ENCODE data around the gene XYLT1.

The XYLT1 gene

DNA sequence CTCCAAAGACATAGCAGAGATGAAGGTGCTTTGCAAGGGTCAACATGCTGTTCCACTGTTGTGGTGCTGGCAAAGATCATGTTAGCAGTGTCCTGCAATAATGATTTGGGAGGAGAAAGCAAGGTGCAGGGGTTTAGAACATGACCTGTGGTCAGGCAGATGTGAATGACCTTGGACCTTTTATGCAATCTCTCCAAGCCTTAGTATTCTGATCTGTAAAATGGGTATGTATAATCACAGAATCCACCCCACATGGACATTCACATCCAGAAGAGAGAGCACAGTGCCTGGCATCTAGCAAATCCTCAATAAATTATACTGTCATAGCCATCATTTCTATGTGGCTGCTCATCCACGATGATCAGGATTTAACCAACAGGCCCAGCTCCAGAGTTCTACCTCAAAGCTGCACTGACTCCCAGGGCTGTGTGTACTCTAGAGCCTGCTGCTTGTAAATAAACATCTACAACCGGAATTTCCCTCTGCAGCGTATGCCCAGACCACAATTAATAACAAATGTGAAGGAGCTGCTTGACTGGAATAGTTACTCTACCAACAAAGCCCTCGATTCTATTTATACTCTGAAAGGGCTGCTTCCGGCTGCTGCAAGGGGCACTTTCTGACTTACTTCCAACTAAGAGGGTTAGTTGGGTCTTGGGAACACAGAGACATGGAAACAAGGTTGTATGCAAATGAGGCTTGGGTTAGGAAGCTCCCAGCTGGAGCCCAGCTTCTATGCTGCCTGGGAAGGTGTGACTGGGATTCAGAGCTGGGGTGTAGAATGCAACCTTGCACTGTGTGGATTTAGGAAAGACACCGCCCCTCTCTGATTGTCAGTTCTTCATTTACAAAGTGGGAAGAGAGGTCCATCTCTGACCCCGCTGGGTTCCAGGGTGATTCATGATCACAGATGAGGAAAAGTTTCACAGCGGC, 265.2 kb downstream of the XYLT1 start:
- no peak overlapping the region for H3K4me3 ChIP-seq (ENCODE audit: low read length)
- DNase-seq (ENCODE audit: low read depth), result peak; percentile 92
- no peak for TF ChIP-seq CTCF (conservative IDR thresholded peaks at IDR 0.05; ENCODE audit: low read length)

- DNase-seq (ENCODE audit: low read depth), result no peak
- TF ChIP-seq CTCF (conservative IDR thresholded peaks at IDR 0.05; ENCODE audit: low read length), result no peak
- no peak overlapping the region for H3K4me3 ChIP-seq (ENCODE audit: low read length)
These were observed 266.1 kb downstream of the XYLT1 start for GRCh38 chr16:17204644-17205043.

GRCh38 chr16:17204206-17204605, 266.6 kb downstream of the XYLT1 start:
- H3K4me3 ChIP-seq (ENCODE audit: low read length), result no peak overlapping the region
- no peak for TF ChIP-seq CTCF (conservative IDR thresholded peaks at IDR 0.05; ENCODE audit: low read length)
- no peak for DNase-seq (ENCODE audit: low read depth)

DNA sequence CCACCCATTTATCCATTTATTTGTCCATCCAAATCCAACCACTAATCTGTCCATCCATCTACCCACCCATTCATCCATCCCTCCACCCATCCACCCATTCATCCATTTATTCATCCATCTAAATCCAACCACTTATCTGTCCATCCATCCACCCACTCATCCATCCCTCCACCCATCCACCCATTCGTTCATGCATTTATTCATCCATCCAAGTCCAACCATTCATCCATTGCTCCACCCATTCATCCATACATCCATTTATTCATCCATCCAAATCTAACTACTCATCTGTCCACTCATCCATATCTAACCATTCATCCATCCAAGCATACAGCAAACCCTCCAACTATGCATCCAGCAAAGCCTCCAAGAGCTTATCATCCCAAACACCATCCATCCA, 267.3 kb downstream of the XYLT1 start:
- no peak for DNase-seq (ENCODE audit: low read depth)
- TF ChIP-seq CTCF (conservative IDR thresholded peaks at IDR 0.05; ENCODE audit: low read length), result no peak
- H3K4me3 ChIP-seq (ENCODE audit: low read length), result no peak overlapping the region

GRCh38 chr16:17199135-17199534, 271.6 kb downstream of the XYLT1 start:
- DNase-seq (ENCODE audit: low read depth), result no peak
- no peak overlapping the region for H3K4me3 ChIP-seq (ENCODE audit: low read length)
- TF ChIP-seq CTCF (conservative IDR thresholded peaks at IDR 0.05; ENCODE audit: low read length), result no peak

DNA sequence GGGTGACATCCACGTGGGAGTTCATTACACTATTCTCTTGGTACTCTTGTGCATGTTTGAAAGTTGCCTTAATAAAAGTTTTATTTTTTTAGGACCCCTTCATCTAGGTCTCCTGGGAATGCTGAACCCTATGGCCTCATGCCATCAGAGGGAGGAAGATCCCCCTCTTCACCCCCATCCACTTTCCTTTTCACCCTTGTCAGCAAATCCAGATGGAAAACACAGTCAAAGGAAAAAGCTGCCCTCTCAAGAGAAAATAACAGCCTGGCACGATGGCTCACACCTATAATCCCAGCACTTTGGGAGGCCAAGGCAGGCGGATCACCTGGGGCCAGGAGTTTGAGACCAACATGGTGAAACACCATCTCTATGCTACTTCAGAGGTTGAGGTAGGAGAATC, 274.2 kb downstream of the XYLT1 start:
- no peak for TF ChIP-seq CTCF (conservative IDR thresholded peaks at IDR 0.05; ENCODE audit: low read length)
- no peak overlapping the region for H3K4me3 ChIP-seq (ENCODE audit: low read length)
- DNase-seq (ENCODE audit: low read depth), result no peak

DNA sequence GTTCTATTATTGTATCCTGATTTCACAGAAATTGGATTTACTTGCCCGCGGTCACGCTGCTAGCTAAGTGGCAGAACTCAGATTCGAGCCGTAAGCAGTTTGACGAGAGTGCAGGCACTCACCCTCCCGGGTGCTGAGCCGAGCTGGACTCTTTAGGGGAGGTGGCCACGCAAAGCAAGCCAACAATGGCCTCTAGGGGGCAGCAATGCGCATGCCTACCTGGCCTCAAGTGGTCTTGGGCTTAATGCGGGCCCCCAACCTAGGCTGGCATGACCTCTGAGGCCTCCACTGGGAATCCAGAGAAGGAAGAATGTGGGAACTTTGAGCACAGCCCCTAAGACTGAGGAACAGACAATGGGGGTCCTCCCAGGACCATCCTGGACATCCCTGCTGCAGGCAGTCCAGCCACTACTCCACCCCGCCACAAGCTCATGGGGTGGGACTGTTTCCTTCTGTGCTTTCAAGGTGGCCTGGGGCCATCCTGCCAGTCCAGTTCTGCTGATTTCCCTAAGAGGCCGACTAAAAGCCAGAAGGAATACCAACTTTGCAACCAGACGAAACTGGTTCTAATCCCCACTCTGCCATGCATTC, 276.5 kb downstream of the XYLT1 start:
- peak; percentile 33 for DNase-seq (ENCODE audit: low read depth)
- peak; percentile 75 for TF ChIP-seq CTCF (conservative IDR thresholded peaks at IDR 0.05; ENCODE audit: low read length)
- H3K4me3 ChIP-seq (ENCODE audit: low read length), result no peak overlapping the region
